K562 (cell line): ENCODE measurements around the gene NUDT6. TPM values are rescaled to one million over a fixed set of nuclear protein-coding genes. Genes with fewer than 3 reads are reported as not detected.

Source experiments
- BMI1 ChIP-seq: fragments of 150-350 bp; IDR thresholded peaks from 2 replicates; pipeline ENCODE4 v1.6.1; 2014; ENCODE audit warnings: low read length
- FOXA3 ChIP-seq, 2 experiments: fragments of 450-650 bp in 1 of 2; sonication (generic) in 1 of 2; formaldehyde crosslinking; IDR thresholded peaks in 1 of 2; conservative IDR thresholded peaks in 1 of 2; 2 replicates each; pipeline versions ENCODE4 v1.4.0 to v1.8.0; 2020 to 2022; ENCODE audit warnings: mild to moderate bottlenecking in 2 of 2, missing genetic modification reagents in 1 of 2
- GATAD2B ChIP-seq: fragments of 450-650 bp; IDR thresholded peaks from 2 replicates; pipeline ENCODE4 v1.6.1; 2017; ENCODE audit warnings: mild to moderate bottlenecking, borderline replicate concordance
- NBN ChIP-seq: fragments of 450-650 bp; IDR thresholded peaks from 2 replicates; pipeline ENCODE4 v1.6.1; 2016; ENCODE audit warnings: low read depth, mild to moderate bottlenecking
- TAF15 ChIP-seq: fragments of 200-400 bp; formaldehyde crosslinking; IDR thresholded peaks from 2 replicates; pipeline ENCODE4 v1.6.1; 2017; ENCODE audit warnings: mild to moderate bottlenecking, low read depth, low read length, moderate library complexity
- ZC3H11A ChIP-seq: IDR thresholded peaks from 2 replicates; pipeline ENCODE4 v1.6.1; 2012; ENCODE audit warnings: low read depth, low read length, improper control_type of control experiment
- ZNF232 ChIP-seq: sonication (generic); formaldehyde crosslinking; IDR thresholded peaks from 2 replicates; pipeline ENCODE4 v1.8.0; 2022; ENCODE audit warnings: mild to moderate bottlenecking, missing genetic modification reagents
- ZNF717 ChIP-seq: fragments of 250-450 bp; sonication (Bioruptor Pico); IDR thresholded peaks from 2 replicates; pipeline ENCODE4 v1.5.0; 2021
- polyA plus RNA-seq, 8 experiments: library from polyadenylated mRNA; depleted of rRNA in 4 of 8; stranded (reverse) in 5 of 8; unstranded in 3 of 8; fragments of >200 nt; fragmentation: Nextera tagmentation in 2 of 8; fragmentation: Illumina TruSeq in 1 of 8; extraction: Ambion mirVana in 2 of 8; extraction: Trizol in 1 of 8; gene quantifications; 2 replicates each; pipeline versions ENCODE4 v1.2.1 to v1.2.3, GENCODE V29; 2011 to 2014; ENCODE audit warnings: inconsistent platforms in 1 of 8, missing spikeins in 1 of 8
- total RNA-seq, 7 experiments: library from RNA; depleted of rRNA in 6 of 7; stranded (reverse); fragments of >200 nt in 6 of 7; fragmentation: Illumina TruSeq in 2 of 7; extraction: Trizol in 2 of 7; gene quantifications; 2 replicates each; pipeline versions ENCODE4 v1.2.1 to v1.2.3, GENCODE V29; 2011 to 2021; ENCODE audit warnings: low replicate concordance in 1 of 7
- TF ChIP-seq, protein P1 (sequence below), 3 experiments: IDR thresholded peaks in 2 of 3; conservative IDR thresholded peaks in 1 of 3; 2 replicates each; pipeline ENCODE4 v1.5.1; 2011 to 2012; ENCODE audit warnings: low read length in 3 of 3, mild to moderate bottlenecking in 3 of 3, control low read depth in 2 of 3, improper control_type of control experiment in 1 of 3, inconsistent platforms in 1 of 3, low read depth in 1 of 3, mixed read lengths in 1 of 3, moderate library complexity in 1 of 3; ENCODE audit not compliant: insufficient read depth in 2 of 3
- TF ChIP-seq, protein P2 (sequence below): fragments of 450-650 bp; IDR thresholded peaks from 2 replicates; pipeline ENCODE4 v1.7.1; 2018; ENCODE audit warnings: mild to moderate bottlenecking, low read depth; ENCODE audit not compliant: partially characterized antibody

NUDT6 gene
- total and polyA plus RNA-seq, 9 of the 15 experiments (the other 6 are each of a cell fraction or from before 2014, with no cell fraction given), result 9.4 to 18.1 (median 13.4) TPM

DNA sequence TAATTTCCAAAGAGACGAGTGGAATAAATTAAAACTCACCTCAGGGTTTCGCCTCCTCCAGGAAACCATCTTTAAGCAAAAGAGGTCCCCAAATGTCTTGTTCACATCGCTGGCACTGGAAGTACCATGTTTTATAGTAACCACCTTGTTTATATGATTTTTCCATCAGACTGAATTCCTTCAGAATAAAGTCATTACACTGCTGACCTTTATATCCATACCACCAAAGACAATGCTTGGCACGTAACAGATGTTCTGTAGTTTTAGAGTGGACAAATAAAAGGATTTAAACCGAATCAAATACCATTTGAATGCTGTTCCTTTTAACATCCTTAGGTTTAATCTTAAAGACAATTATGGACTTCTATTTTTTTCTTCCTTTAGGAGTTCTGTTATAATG is 4.7 kb downstream of the NUDT6 start (continued):
- TF ChIP-seq, protein P1, sequence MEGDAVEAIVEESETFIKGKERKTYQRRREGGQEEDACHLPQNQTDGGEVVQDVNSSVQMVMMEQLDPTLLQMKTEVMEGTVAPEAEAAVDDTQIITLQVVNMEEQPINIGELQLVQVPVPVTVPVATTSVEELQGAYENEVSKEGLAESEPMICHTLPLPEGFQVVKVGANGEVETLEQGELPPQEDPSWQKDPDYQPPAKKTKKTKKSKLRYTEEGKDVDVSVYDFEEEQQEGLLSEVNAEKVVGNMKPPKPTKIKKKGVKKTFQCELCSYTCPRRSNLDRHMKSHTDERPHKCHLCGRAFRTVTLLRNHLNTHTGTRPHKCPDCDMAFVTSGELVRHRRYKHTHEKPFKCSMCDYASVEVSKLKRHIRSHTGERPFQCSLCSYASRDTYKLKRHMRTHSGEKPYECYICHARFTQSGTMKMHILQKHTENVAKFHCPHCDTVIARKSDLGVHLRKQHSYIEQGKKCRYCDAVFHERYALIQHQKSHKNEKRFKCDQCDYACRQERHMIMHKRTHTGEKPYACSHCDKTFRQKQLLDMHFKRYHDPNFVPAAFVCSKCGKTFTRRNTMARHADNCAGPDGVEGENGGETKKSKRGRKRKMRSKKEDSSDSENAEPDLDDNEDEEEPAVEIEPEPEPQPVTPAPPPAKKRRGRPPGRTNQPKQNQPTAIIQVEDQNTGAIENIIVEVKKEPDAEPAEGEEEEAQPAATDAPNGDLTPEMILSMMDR (IDR thresholded peaks at IDR 0.05 in 2 of 3, conservative IDR thresholded peaks at IDR 0.05 in 1 of 3; ENCODE audit: insufficient read depth in 2 of 3, low read depth in 1 of 3, low read length in 3 of 3), result no peak
- TF ChIP-seq, protein P2, sequence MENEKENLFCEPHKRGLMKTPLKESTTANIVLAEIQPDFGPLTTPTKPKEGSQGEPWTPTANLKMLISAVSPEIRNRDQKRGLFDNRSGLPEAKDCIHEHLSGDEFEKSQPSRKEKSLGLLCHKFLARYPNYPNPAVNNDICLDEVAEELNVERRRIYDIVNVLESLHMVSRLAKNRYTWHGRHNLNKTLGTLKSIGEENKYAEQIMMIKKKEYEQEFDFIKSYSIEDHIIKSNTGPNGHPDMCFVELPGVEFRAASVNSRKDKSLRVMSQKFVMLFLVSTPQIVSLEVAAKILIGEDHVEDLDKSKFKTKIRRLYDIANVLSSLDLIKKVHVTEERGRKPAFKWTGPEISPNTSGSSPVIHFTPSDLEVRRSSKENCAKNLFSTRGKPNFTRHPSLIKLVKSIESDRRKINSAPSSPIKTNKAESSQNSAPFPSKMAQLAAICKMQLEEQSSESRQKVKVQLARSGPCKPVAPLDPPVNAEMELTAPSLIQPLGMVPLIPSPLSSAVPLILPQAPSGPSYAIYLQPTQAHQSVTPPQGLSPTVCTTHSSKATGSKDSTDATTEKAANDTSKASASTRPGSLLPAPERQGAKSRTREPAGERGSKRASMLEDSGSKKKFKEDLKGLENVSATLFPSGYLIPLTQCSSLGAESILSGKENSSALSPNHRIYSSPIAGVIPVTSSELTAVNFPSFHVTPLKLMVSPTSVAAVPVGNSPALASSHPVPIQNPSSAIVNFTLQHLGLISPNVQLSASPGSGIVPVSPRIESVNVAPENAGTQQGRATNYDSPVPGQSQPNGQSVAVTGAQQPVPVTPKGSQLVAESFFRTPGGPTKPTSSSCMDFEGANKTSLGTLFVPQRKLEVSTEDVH, result no peak
- TF ChIP-seq ZNF717 (CRISPR knock-in tag) (no peak), ZNF232 (CRISPR knock-in tag) (no peak), FOXA3 (CRISPR knock-in tag; conservative IDR thresholded peaks at IDR 0.05 in 1 of 2, IDR thresholded peaks at IDR 0.05 in 1 of 2) (no peak), TAF15 (no peak), GATAD2B (no peak), ZC3H11A (no peak), BMI1 (no peak), NBN (no peak)
